ENCODE results near the gene IFI16. TPM values are rescaled to one million over a fixed set of nuclear protein-coding genes. Genes with fewer than 3 reads are reported as not detected.

IFI16 gene
- total and polyA plus RNA-seq, 2 of the 13 experiments (the other 11 are each of a cell fraction or from before 2014, with no cell fraction given), result not detected

GRCh38 chr1:158989424-158989823 is 20.3 kb upstream of the IFI16 start:
- FAIRE-seq, result no peak
- ChIA-PET POLR2A (no interaction called here), CTCF (ENCODE audit: low intra/inter-chr PET ratio, low total read pairs) (no interaction called here)
- no peaks in the 10 kb centered on the region for H3K79me2 ChIP-seq (ENCODE audit: insufficient read depth, low read length)
- no peak overlapping the region for H2AFZ ChIP-seq (ENCODE audit: low read length)
- H3K36me3 ChIP-seq (replicated peaks in 1 of 2; ENCODE audit: control insufficient read depth in 1 of 2, insufficient read depth in 2 of 2, low read length in 2 of 2), result no peaks in the 10 kb centered on the region
- no peaks in the 10 kb centered on the region for H4K20me1 ChIP-seq (ENCODE audit: insufficient read depth, low read length)
- no peaks in the 10 kb centered on the region for H3K27me3 ChIP-seq (ENCODE audit: control insufficient read depth in 1 of 2, insufficient read depth in 2 of 2, low read length in 2 of 2)
- no peak overlapping the region for H3K4me2 ChIP-seq (ENCODE audit: low read depth, low read length)
- no peak overlapping the region for H3K4me3 ChIP-seq (replicated peaks in 1 of 3; ENCODE audit: insufficient read depth in 1 of 3, low read depth in 2 of 3, low read length in 3 of 3)
- no peak for DNase-seq (ENCODE audit: low spot score)
- 5% methylated on average over 1 of the region's 1 CpG for WGBS (ENCODE audit: low lambda C conversion rate)
- H3K9me3 ChIP-seq (ENCODE audit: low read length), result peaks cover 85% of the 10 kb centered on the region
- H3K9ac ChIP-seq (ENCODE audit: insufficient read depth, low read depth, low read length), result no peak overlapping the region
- no peaks in the 10 kb centered on the region for H3K4me1 ChIP-seq (ENCODE audit: insufficient read depth, low read length)
- no peak overlapping the region for H3K27ac ChIP-seq (ENCODE audit: extremely low read length, insufficient read depth, low read length)
- TF ChIP-seq, protein P1, sequence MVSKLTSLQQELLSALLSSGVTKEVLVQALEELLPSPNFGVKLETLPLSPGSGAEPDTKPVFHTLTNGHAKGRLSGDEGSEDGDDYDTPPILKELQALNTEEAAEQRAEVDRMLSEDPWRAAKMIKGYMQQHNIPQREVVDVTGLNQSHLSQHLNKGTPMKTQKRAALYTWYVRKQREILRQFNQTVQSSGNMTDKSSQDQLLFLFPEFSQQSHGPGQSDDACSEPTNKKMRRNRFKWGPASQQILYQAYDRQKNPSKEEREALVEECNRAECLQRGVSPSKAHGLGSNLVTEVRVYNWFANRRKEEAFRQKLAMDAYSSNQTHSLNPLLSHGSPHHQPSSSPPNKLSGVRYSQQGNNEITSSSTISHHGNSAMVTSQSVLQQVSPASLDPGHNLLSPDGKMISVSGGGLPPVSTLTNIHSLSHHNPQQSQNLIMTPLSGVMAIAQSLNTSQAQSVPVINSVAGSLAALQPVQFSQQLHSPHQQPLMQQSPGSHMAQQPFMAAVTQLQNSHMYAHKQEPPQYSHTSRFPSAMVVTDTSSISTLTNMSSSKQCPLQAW (CRISPR knock-in tag; IDR thresholded peaks at IDR 0.05), result no peak
- TF ChIP-seq ZNF678 (CRISPR knock-in tag; IDR thresholded peaks at IDR 0.05) (no peak), ZMAT3 (CRISPR knock-in tag; conservative IDR thresholded peaks at IDR 0.05) (no peak), ZNF33A (CRISPR knock-in tag; IDR thresholded peaks at IDR 0.05; ENCODE audit: borderline replicate concordance) (no peak), ZNF530 (CRISPR knock-in tag; IDR thresholded peaks at IDR 0.05; ENCODE audit: low read depth) (no peak), REXO4 (CRISPR knock-in tag; IDR thresholded peaks at IDR 0.05; ENCODE audit: borderline replicate concordance) (no peak), POLR2A (IDR thresholded peaks at IDR 0.05; ENCODE audit: insufficient read depth in 1 of 2, low read depth in 2 of 2, low read length in 2 of 2) (no peak), POGZ (CRISPR knock-in tag; IDR thresholded peaks at IDR 0.05) (no peak), NFE2 (CRISPR knock-in tag; IDR thresholded peaks at IDR 0.05) (no peak)
- TF ChIP-seq, protein P2, sequence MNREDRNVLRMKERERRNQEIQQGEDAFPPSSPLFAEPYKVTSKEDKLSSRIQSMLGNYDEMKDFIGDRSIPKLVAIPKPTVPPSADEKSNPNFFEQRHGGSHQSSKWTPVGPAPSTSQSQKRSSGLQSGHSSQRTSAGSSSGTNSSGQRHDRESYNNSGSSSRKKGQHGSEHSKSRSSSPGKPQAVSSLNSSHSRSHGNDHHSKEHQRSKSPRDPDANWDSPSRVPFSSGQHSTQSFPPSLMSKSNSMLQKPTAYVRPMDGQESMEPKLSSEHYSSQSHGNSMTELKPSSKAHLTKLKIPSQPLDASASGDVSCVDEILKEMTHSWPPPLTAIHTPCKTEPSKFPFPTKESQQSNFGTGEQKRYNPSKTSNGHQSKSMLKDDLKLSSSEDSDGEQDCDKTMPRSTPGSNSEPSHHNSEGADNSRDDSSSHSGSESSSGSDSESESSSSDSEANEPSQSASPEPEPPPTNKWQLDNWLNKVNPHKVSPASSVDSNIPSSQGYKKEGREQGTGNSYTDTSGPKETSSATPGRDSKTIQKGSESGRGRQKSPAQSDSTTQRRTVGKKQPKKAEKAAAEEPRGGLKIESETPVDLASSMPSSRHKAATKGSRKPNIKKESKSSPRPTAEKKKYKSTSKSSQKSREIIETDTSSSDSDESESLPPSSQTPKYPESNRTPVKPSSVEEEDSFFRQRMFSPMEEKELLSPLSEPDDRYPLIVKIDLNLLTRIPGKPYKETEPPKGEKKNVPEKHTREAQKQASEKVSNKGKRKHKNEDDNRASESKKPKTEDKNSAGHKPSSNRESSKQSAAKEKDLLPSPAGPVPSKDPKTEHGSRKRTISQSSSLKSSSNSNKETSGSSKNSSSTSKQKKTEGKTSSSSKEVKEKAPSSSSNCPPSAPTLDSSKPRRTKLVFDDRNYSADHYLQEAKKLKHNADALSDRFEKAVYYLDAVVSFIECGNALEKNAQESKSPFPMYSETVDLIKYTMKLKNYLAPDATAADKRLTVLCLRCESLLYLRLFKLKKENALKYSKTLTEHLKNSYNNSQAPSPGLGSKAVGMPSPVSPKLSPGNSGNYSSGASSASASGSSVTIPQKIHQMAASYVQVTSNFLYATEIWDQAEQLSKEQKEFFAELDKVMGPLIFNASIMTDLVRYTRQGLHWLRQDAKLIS (CRISPR knock-in tag; IDR thresholded peaks at IDR 0.05), result no peak
- in situ Hi-C loops (cut with HindIII; ENCODE audit: extremely low pct_ligation_motif_present, low pct_unique_long_range_greater_than_20kb), result no loop called here
- no peak for ATAC-seq
- intact Hi-C loops (cut with micrococcal nuclease; ENCODE audit: unreplicated experiment), result no loop called here
- no TSS peak for BruUV-seq (replicated peaks)

All from HepG2 (cell line).